H1 (cell line): ENCODE measurements around the gene NFYA. TPM values are rescaled to one million over a fixed set of nuclear protein-coding genes. Genes with fewer than 3 reads are reported as not detected.

Experiments used
- CTCF ChIA-PET: fragments of 300-600 bp; sonication (Branson Sonifier 250); formaldehyde crosslinking; loops from one replicate; lab custom pipeline; 2021; ENCODE audit not compliant: partially characterized antibody; lab: Charles Lee
- POLR2A ChIA-PET: fragments of 300-600 bp; sonication (Branson Sonifier 250); formaldehyde crosslinking; loops from one replicate; lab custom pipeline; 2021; ENCODE audit warnings: inconsistent platforms; ENCODE audit not compliant: partially characterized antibody; lab: Charles Lee
- DNase-seq, 2 experiments: peaks; one replicate each; pipeline versions ENCODE4 v3.0.0 to v3.0.0-alpha.2; 2010 to 2022; ENCODE audit warnings: low spot score in 2 of 2, low read depth in 1 of 2, mixed read lengths in 1 of 2
- FAIRE-seq: peaks from 2 replicates; lab custom pipeline; 2011; peaks lifted over from hg19 to GRCh38; lab: Jason Lieb, UNC
- H2AFZ ChIP-seq: 2 replicates; pipeline ENCODE4 v1.8.1; 2012; ENCODE audit warnings: low read length, inconsistent platforms
- H2AK5ac ChIP-seq: 2 replicates; pipeline ENCODE4 v1.6.1; 2013; ENCODE audit warnings: low read depth, low read length
- H2BK120ac ChIP-seq: replicated peaks from 2 replicates; pipeline ENCODE3; 2013; ENCODE audit warnings: low read depth, low read length, inconsistent platforms
- H2BK12ac ChIP-seq: 2 replicates; pipeline ENCODE4 v1.6.1; 2013; ENCODE audit warnings: low read depth, low read length
- H2BK15ac ChIP-seq: 2 replicates; pipeline ENCODE4 v1.6.1; 2013; ENCODE audit warnings: low read length
- H2BK20ac ChIP-seq: 2 replicates; pipeline ENCODE4 v1.6.1; 2013; ENCODE audit warnings: low read length
- H2BK5ac ChIP-seq: 2 replicates; pipeline ENCODE4 v1.6.1; 2013; ENCODE audit warnings: low read depth, low read length
- H3K14ac ChIP-seq: 2 replicates; pipeline ENCODE4 v1.6.1; 2013; ENCODE audit warnings: inconsistent platforms; ENCODE audit not compliant: insufficient read length
- H3K18ac ChIP-seq: 2 replicates; pipeline ENCODE4 v1.6.1; 2013; ENCODE audit warnings: low read length; ENCODE audit errors: extremely low read depth
- H3K23ac ChIP-seq: 2 replicates; pipeline ENCODE4 v1.6.1; 2013; ENCODE audit warnings: inconsistent platforms; ENCODE audit not compliant: insufficient read length
- H3K23me2 ChIP-seq: 2 replicates; pipeline ENCODE4 v1.6.1; 2013; ENCODE audit warnings: low read depth, low read length
- H3K27ac ChIP-seq: 2 replicates; pipeline ENCODE4 v1.6.1; 2011; ENCODE audit warnings: low read depth, low read length, inconsistent platforms
- H3K27me3 ChIP-seq, 4 experiments: replicated peaks in 1 of 4; 1 replicate in 1 of 4; 2 replicates in 3 of 4; pipeline versions ENCODE4 v1.6.1 to v1.8.1; 2011 to 2013; ENCODE audit warnings: low read length in 3 of 4, mild to moderate bottlenecking in 3 of 4, inconsistent platforms in 2 of 4, mixed read lengths in 2 of 4, moderate library complexity in 1 of 4; ENCODE audit not compliant: control insufficient read depth in 3 of 4, insufficient read depth in 3 of 4; ENCODE audit errors: extremely low read depth in 1 of 4
- H3K36me3 ChIP-seq, 4 experiments: 2 replicates each; pipeline versions ENCODE4 v1.6.1 to v1.8.1; 2011 to 2013; ENCODE audit warnings: mild to moderate bottlenecking in 4 of 4, low read length in 3 of 4, moderate library complexity in 2 of 4, control low read depth in 1 of 4, inconsistent platforms in 1 of 4; ENCODE audit not compliant: insufficient read depth in 4 of 4, control insufficient read depth in 2 of 4
- H3K4ac ChIP-seq: replicated peaks from 2 replicates; pipeline ENCODE3; 2013; ENCODE audit warnings: low read length, low read depth, mixed read lengths, inconsistent platforms; ENCODE audit not compliant: insufficient read length
- H3K4me1 ChIP-seq, 4 experiments: replicated peaks in 1 of 4; 1 replicate in 1 of 4; 2 replicates in 3 of 4; pipeline versions ENCODE4 v1.6.1 to v1.8.1; 2011 to 2013; ENCODE audit warnings: low read length in 3 of 4, inconsistent platforms in 2 of 4, mixed read lengths in 1 of 4; ENCODE audit not compliant: insufficient read depth in 4 of 4, control insufficient read depth in 3 of 4
- H3K4me2 ChIP-seq, 2 experiments: 2 replicates each; pipeline versions ENCODE4 v1.6.1 to v1.8.1; 2011 to 2013; ENCODE audit warnings: low read depth in 2 of 2, low read length in 2 of 2, control low read depth in 1 of 2, inconsistent platforms in 1 of 2, mild to moderate bottlenecking in 1 of 2; ENCODE audit not compliant: insufficient read depth in 1 of 2
- H3K4me3 ChIP-seq, 4 experiments: fragments of 200-600, 300-600 bp in 1 of 4; sonication (generic), shearing (Covaris generic), sonication (Bioruptor Twin) in 1 of 4; 2 replicates each; pipeline versions ENCODE4 v1.5.1 to v1.8.1; 2011 to 2016; ENCODE audit warnings: low read length in 4 of 4, low read depth in 3 of 4, control low read depth in 2 of 4, inconsistent platforms in 2 of 4, mild to moderate bottlenecking in 2 of 4, mixed read lengths in 1 of 4, moderate library complexity in 1 of 4; ENCODE audit not compliant: insufficient read depth in 2 of 4; ENCODE audit errors: extremely low read depth in 1 of 4
- H3K56ac ChIP-seq: replicated peaks from 2 replicates; pipeline ENCODE3; 2013; ENCODE audit warnings: low read depth, mild to moderate bottlenecking, mixed read lengths, low read length, inconsistent platforms; ENCODE audit not compliant: insufficient read length
- H3K79me1 ChIP-seq: 2 replicates; pipeline ENCODE4 v1.6.1; 2013; ENCODE audit warnings: low read depth, low read length, control low read depth
- H3K79me2 ChIP-seq, 2 experiments: 2 replicates each; pipeline versions ENCODE4 v1.6.1 to v1.8.1; 2012 to 2013; ENCODE audit warnings: low read length in 2 of 2, mild to moderate bottlenecking in 2 of 2, inconsistent platforms in 1 of 2; ENCODE audit not compliant: insufficient read depth in 2 of 2, control insufficient read depth in 1 of 2
- H3K9ac ChIP-seq, 4 experiments: replicated peaks in 1 of 4; 1 replicate in 1 of 4; 2 replicates in 3 of 4; pipeline versions ENCODE4 v1.6.1 to v1.8.1; 2011 to 2013; ENCODE audit warnings: low read depth in 3 of 4, low read length in 3 of 4, control low read depth in 2 of 4, mild to moderate bottlenecking in 2 of 4, moderate library complexity in 2 of 4, inconsistent platforms in 1 of 4; ENCODE audit errors: extremely low read depth in 1 of 4
- H3K9me3 ChIP-seq, 2 experiments: 2 replicates each; pipeline versions ENCODE4 v1.6.1 to v1.8.1; 2012 to 2013; ENCODE audit warnings: mild to moderate bottlenecking in 2 of 2, moderate library complexity in 2 of 2, control low read depth in 1 of 2, inconsistent platforms in 1 of 2, low read depth in 1 of 2, low read length in 1 of 2, mixed read lengths in 1 of 2; ENCODE audit not compliant: insufficient read depth in 2 of 2
- H4K20me1 ChIP-seq, 2 experiments: replicated peaks in 1 of 2; 2 replicates each; pipeline versions ENCODE3 to v1.8.1; 2011 to 2013; ENCODE audit warnings: inconsistent platforms in 2 of 2, low read length in 2 of 2, mild to moderate bottlenecking in 1 of 2; ENCODE audit not compliant: insufficient read depth in 2 of 2, control insufficient read depth in 1 of 2
- H4K5ac ChIP-seq: 2 replicates; pipeline ENCODE4 v1.6.1; 2013; ENCODE audit warnings: low read length, low read depth, mixed read lengths, inconsistent platforms; ENCODE audit not compliant: insufficient read length
- H4K8ac ChIP-seq: 2 replicates; pipeline ENCODE4 v1.8.0; 2013; ENCODE audit warnings: mild to moderate bottlenecking, moderate library complexity, low read length, inconsistent platforms; ENCODE audit not compliant: insufficient read depth; ENCODE audit errors: extremely low read depth
- H4K91ac ChIP-seq: replicated peaks from 2 replicates; pipeline ENCODE3; 2013; ENCODE audit warnings: low read length, mixed read lengths, inconsistent platforms; ENCODE audit not compliant: insufficient read length
- CHD1 ChIP-seq: IDR thresholded peaks from 2 replicates; pipeline ENCODE4 v1.6.1; 2012; ENCODE audit warnings: low read depth, low read length, improper control_type of control experiment
- CHD2 ChIP-seq: IDR thresholded peaks from 2 replicates; pipeline ENCODE4 v1.6.1; 2012; ENCODE audit warnings: low read length, improper control_type of control experiment
- HDAC2 ChIP-seq, 2 experiments: fragments of 300-600 bp in 1 of 2; sonication (generic) in 1 of 2; IDR thresholded peaks; 2 replicates each; pipeline ENCODE4 v1.6.1; 2011 to 2012; ENCODE audit warnings: low read depth in 2 of 2, low read length in 2 of 2, mild to moderate bottlenecking in 2 of 2, moderate library complexity in 2 of 2, borderline replicate concordance in 1 of 2, inconsistent platforms in 1 of 2
- JUN ChIP-seq: IDR thresholded peaks from 2 replicates; pipeline ENCODE4 v1.6.1; 2011; ENCODE audit warnings: low read depth, mild to moderate bottlenecking, improper control_type of control experiment, low read length
- KDM1A ChIP-seq: fragments of 200-600, 300-600 bp; sonication (generic); IDR thresholded peaks from 2 replicates; pipeline ENCODE4 v1.7.1; 2016; ENCODE audit warnings: mild to moderate bottlenecking, low read length, borderline replicate concordance
- POU5F1 ChIP-seq: IDR thresholded peaks from 2 replicates; pipeline ENCODE4 v1.6.1; 2011; ENCODE audit warnings: low read depth, mild to moderate bottlenecking, low read length, moderate library complexity
- RAD21 ChIP-seq, 2 experiments: IDR thresholded peaks in 1 of 2; conservative IDR thresholded peaks in 1 of 2; 2 replicates each; pipeline ENCODE4 v1.6.1; 2011; ENCODE audit warnings: low read depth in 2 of 2, low read length in 2 of 2, improper control_type of control experiment in 1 of 2, inconsistent platforms in 1 of 2, mild to moderate bottlenecking in 1 of 2, moderate library complexity in 1 of 2
- RXRA ChIP-seq: IDR thresholded peaks from 2 replicates; pipeline ENCODE4 v1.6.1; 2011; ENCODE audit warnings: low read depth, mild to moderate bottlenecking, low read length, moderate library complexity; ENCODE audit not compliant: insufficient read depth
- SIN3A ChIP-seq, 2 experiments: IDR thresholded peaks in 1 of 2; conservative IDR thresholded peaks in 1 of 2; 2 replicates each; pipeline ENCODE4 v1.6.1; 2011 to 2012; ENCODE audit warnings: low read length in 2 of 2, improper control_type of control experiment in 1 of 2, low read depth in 1 of 2, mild to moderate bottlenecking in 1 of 2
- SIRT6 ChIP-seq: IDR thresholded peaks from one replicate; pipeline ENCODE4 v1.7.1; 2012; ENCODE audit warnings: low read length, inconsistent platforms
- SP2 ChIP-seq: IDR thresholded peaks from 2 replicates; pipeline ENCODE4 v1.6.1; 2012; ENCODE audit warnings: mild to moderate bottlenecking, low read length, inconsistent platforms
- SP4 ChIP-seq: IDR thresholded peaks from 2 replicates; pipeline ENCODE4 v1.6.1; 2012; ENCODE audit warnings: low read length, inconsistent platforms
- WGBS, 2 experiments: shearing (Covaris generic) in 1 of 2; methylation state at CpG; one replicate each; pipeline versions ENCODE4 v1.1.6 to v1.1.7; 2013 to 2015; ENCODE audit warnings: low lambda C conversion rate in 2 of 2, mixed read lengths in 2 of 2, inconsistent platforms in 1 of 2, low coverage in 1 of 2, missing lambda C conversion rate in 1 of 2; ENCODE audit not compliant: insufficient replicate concordance in 2 of 2, insufficient coverage in 1 of 2, insufficient read length in 1 of 2; ENCODE audit errors: extremely low coverage in 1 of 2, missing lambda C conversion rate in 1 of 2; 5-methylcytosine and 5-hydroxymethylcytosine counted together
- polyA plus RNA-seq, 7 experiments: library from polyadenylated mRNA; depleted of rRNA in 3 of 7; stranded (reverse) in 5 of 7; unstranded in 2 of 7; fragments of >200 nt in 5 of 7; fragments of 200-250 nt in 2 of 7; gene quantifications; 1 replicate in 5 of 7; 2 replicates in 1 of 7; 4 replicates in 1 of 7; pipeline versions ENCODE4 v1.2.1 to v1.2.3, GENCODE V29; 2011 to 2013; ENCODE audit warnings: missing spikeins in 2 of 7, mixed read lengths in 2 of 7
- total RNA-seq: library from RNA; stranded (reverse); fragmentation: NEBNext Ultra II Directional; extraction: Animal tissue kit (Norgen Biotek cat#: 25700); gene quantifications from 2 replicates; pipeline ENCODE4 v1.2.1, GENCODE V29; 2021
- TF ChIP-seq, protein P1 (sequence below): IDR thresholded peaks from 2 replicates; pipeline ENCODE4 v1.6.1; 2012; ENCODE audit warnings: inconsistent platforms

The NFYA gene
- total and polyA plus RNA-seq, 2 of the 8 experiments (the other 6 are each of a cell fraction or from before 2014, with no cell fraction given): 19.8 to 33.7 TPM

DNA sequence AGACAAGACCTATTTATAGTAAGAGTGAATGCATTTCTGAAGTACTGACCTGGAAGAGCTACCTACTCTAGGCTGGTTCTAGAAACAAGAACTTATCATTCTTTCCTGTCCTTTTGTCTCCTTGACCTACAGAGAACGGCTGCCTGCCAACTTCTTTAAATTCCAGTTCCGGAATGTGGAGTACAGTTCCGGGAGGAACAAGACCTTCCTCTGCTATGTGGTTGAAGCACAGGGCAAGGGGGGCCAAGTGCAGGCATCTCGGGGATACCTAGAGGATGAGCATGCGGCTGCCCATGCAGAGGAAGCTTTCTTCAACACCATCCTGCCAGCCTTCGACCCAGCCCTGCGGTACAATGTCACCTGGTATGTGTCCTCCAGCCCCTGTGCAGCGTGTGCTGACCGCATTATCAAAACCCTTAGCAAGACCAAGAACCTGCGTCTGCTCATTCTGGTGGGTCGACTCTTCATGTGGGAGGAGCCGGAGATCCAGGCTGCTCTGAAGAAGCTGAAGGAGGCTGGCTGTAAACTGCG lies 11.5 kb upstream of the NFYA start:
- Histone ChIP-seq H4K8ac (peak overlapping the region; percentile 69; the same call in 1 of the 2 replicates), H3K9ac (no peak overlapping the region), H3K14ac (no peak overlapping the region), H4K20me1 (no peaks in the 10 kb centered on the region), H3K79me2 (no peaks in the 10 kb centered on the region), H3K27me3 (no peaks in the 10 kb centered on the region), H4K91ac (no peak overlapping the region), H3K36me3 (peaks cover 4 to 30% (median 16%) of the 10 kb centered on the region in 4 experiments; a peak in 7 of 8 replicates), H4K5ac (no peak overlapping the region), H3K4me3 (no peak overlapping the region), H3K18ac (no peak overlapping the region), H3K23ac (no peak overlapping the region), H2BK5ac (no peak overlapping the region), H2AFZ (no peak overlapping the region), H2BK12ac (no peak overlapping the region), H3K4me2 (no peak overlapping the region), H3K4ac (no peak overlapping the region), H3K27ac (no peak overlapping the region), H3K56ac (no peak overlapping the region), H3K4me1 (no peaks in the 10 kb centered on the region; a peak in 1 of 7 replicates), H3K23me2 (no peaks in the 10 kb centered on the region), H3K9me3 (no peaks in the 10 kb centered on the region), H3K79me1 (no peaks in the 10 kb centered on the region), H2AK5ac (no peak overlapping the region), H2BK120ac (no peak overlapping the region), H2BK20ac (no peak overlapping the region), H2BK15ac (no peak overlapping the region)
- DNase-seq: no peak
- CTCF ChIA-PET: interaction anchor here (2.0 kb wide), 1 partner anchor 22 kb away, joined by 11 read pairs; the partner anchor contains the start of gene UNC5CL
- WGBS, 2 experiments: 93% methylated on average over 13 of the region's 13 CpGs; no CpG with 5 or more reads in 1 of the 2 experiments
- POLR2A ChIA-PET: no interaction called here
- no peak for FAIRE-seq
- no peak for TF ChIP-seq KDM1A
- no peak for TF ChIP-seq SIN3A (conservative IDR thresholded peaks at IDR 0.05 in 1 of 2, IDR thresholded peaks at IDR 0.05 in 1 of 2; ENCODE audit: low read depth in 1 of 2, low read length in 2 of 2)
- TF ChIP-seq POU5F1: no peak
- TF ChIP-seq JUN: no peak
- no peak for TF ChIP-seq HDAC2 (IDR thresholded peaks at IDR 0.05; ENCODE audit: borderline replicate concordance in 1 of 2, low read depth in 2 of 2, low read length in 2 of 2)
- no peak for TF ChIP-seq SP4
- TF ChIP-seq RAD21 (IDR thresholded peaks at IDR 0.05 in 1 of 2, conservative IDR thresholded peaks at IDR 0.05 in 1 of 2; ENCODE audit: low read depth in 2 of 2, low read length in 2 of 2): no peak
- TF ChIP-seq, protein P1, sequence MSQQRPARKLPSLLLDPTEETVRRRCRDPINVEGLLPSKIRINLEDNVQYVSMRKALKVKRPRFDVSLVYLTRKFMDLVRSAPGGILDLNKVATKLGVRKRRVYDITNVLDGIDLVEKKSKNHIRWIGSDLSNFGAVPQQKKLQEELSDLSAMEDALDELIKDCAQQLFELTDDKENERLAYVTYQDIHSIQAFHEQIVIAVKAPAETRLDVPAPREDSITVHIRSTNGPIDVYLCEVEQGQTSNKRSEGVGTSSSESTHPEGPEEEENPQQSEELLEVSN: no peak
- TF ChIP-seq CHD2: no peak
- no peak for TF ChIP-seq SIRT6
- TF ChIP-seq SP2: no peak
- no peak for TF ChIP-seq RXRA
- TF ChIP-seq CHD1: no peak
